ENCODE measurements around the gene DMD.
A peak's percentile ranks its signal among the peaks of the same experiment; 100 is the strongest.
"Not testable (repeated sequence)": the region's sequence is repeated elsewhere in the genome, so short reads cannot be mapped to it uniquely, and the experiment has no call there.

DMD gene

GRCh38 chrX:32280489-32280888 lies 930.9 kb downstream of the DMD start:
- DNase-seq (ENCODE audit: low spot score) = no peak

DNA sequence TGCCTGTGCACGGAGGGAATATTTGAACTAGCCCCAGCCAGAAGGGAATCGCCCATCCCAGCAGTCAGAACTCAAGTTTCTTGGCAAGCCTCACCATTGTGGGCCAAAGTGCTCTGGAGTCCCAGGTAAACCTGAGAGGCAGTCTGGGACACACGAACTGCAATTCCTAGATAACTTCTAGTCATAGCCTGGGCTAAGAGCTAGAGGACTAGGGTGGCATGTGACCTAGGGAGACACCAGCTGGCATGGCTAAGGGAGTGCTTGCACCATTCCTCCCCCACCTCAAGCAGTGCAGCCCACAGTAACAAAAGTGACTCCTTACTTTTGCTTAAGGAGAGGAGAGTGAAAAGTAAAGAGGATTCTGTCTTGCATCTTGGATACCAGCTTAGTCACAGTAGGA lies 935.2 kb downstream of the DMD start:
- no peak for DNase-seq (ENCODE audit: low spot score)

DNA sequence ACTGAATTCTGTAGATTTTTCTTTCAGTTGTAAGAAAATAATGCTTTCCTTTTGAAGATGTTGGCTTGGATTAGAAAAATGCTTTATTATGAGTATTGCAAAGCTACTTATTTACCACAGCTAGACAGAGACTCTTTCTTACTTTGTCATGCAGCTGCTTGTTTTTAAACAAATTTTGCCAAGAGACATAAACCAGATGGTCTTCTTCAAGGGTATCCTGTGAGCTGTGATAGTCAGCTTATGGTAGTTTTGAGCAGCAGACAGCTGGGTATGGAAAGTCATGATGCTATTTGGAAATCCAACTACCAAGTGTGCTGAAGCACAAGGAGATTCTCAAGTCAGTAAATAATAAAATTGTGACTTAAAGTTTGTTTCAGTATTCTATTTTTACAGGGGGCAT lies 941.5 kb downstream of the DMD start:
- peak; percentile 24 for DNase-seq (ENCODE audit: low spot score)

DNA sequence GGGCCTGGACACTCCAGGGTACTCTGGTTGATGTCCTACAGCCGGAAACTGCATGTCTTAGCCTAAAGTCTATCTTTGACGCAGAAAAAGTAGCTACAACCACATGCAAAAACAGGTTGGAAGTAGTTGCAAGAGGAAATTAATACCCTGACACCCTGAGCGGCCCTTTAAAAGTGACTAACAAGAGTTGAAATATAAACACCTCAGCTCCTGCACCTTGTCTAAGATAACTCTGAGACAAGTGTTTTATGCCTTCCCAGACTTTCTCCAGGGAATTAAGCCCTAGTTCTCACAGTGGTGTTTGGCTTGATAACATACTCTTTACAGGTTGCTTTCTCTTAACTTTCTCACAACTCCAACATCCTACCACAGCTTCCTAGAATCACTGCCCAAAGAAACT lies 943.1 kb downstream of the DMD start:
- no peak for DNase-seq (ENCODE audit: low spot score)

GRCh38 chrX:32267796-32268195 lies 943.6 kb downstream of the DMD start:
- no peak for DNase-seq (ENCODE audit: low spot score)

DNA sequence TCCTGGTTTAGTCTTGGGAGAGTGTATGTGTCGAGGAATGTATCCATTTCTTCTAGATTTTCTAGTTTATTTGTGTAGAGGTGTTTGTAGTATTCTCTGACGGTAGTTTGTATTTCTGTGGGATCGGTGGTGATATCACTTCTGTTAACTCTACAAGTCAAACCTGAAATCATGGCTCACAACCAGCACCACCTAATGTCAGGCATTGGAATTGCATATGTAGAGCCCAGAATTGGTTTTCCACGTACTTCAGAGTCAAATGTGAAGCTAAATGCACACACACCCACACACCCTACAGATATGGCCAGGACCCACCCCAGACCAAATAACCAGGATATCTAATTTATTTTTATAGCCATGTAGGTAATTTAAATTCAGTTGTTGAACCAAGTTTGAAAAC lies 964.7 kb downstream of the DMD start:
- DNase-seq (ENCODE audit: low spot score) = not testable (repeated sequence)

- no peak for DNase-seq (ENCODE audit: low spot score)
These were observed 1015.7 kb downstream of the DMD start for GRCh38 chrX:32195611-32196010.

GRCh38 chrX:32191316-32191715 lies 1020.0 kb downstream of the DMD start:
- no peak for DNase-seq (ENCODE audit: low spot score)

DNA sequence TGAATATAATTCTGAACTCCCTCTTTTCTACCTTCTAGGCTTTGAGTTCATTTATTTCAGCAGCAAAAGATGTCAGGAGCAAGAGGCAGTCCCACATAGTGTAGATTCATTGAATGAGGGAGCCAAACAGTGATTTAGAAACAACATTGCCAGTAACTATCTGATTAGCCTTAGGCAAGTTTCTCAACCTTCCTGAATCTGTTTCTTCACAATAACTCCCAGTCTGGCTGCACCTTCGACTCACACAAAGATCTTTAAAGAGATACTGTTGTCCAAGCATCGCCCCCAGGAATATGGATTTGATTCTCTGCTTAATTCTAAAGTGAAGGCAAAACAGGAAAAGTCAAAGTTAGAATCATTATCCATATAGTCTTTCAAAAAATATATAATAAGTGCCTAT lies 1026.2 kb downstream of the DMD start:
- DNase-seq (ENCODE audit: low spot score) = no peak

- no peak for DNase-seq (ENCODE audit: low spot score)
These were observed 1028.3 kb downstream of the DMD start for GRCh38 chrX:32183066-32183465.

DNA sequence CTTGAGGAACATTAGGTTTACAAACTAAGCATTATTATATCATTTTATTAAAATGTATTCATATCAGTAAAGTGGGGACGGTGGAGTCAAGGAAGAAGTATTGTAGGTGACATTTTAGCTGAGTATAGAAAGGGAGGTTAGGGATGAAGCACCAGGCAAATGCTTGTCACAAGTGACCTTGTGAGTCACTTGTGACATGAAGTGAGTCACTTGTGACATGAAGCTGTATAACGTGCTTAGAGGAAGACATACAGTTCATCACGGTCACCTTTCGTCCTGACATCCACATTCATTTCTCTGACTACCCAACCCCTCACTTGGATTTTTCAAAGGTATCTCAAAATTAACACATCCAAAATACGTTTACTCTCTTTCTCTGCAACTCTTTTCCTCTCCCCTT lies 1034.8 kb downstream of the DMD start:
- DNase-seq (ENCODE audit: low spot score) = no peak

DNA sequence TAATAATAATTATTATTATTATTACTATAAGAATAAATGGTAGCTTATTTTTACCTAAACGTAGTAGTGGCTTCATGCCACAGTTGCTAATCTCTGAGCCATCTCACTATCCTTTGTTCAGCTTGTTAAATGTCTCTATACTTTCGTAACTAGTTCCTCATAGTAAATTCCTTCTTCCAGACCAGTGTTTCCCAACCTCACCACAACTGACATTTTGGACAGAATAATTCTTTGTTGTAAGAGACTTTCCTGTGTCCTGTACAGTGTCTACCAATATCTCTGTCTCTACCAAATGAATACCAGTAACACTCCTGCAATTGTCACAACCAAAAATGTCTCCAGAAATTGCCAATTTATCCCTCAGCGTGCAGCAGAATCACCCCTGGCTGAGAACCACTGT lies 1040.9 kb downstream of the DMD start:
- DNase-seq (ENCODE audit: low spot score) = no peak

GRCh38 chrX:32155044-32155638 lies 1056.2 kb downstream of the DMD start:
- DNase-seq (ENCODE audit: low spot score) = no peak

GRCh38 chrX:32153585-32153984 lies 1057.8 kb downstream of the DMD start:
- no peak for DNase-seq (ENCODE audit: low spot score)

DNA sequence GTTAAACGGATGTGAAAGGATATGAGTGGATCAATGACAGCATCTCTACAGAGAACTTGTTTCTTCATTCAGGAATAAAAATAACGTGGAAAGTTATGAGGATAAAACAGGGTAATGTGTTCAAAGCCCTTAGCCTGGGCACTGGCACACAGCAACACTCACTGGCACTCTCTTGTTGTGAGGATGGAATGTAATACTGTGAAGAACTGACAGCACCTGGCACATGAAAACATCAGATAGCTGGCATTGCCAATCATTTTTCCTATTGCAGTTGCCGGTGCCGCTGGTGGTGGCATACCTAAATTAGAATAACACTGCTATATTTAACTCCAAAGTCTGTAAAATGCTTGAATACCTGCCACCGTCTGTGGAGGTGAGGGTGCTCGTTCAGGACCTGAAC lies 1061.2 kb downstream of the DMD start:
- DNase-seq (ENCODE audit: low spot score) = no peak

- no peak for DNase-seq (ENCODE audit: low spot score)
These were observed 1069.5 kb downstream of the DMD start for GRCh38 chrX:32141841-32142240.

- no peak for DNase-seq (ENCODE audit: low spot score)
These were observed 1071.9 kb downstream of the DMD start for GRCh38 chrX:32139476-32139875.

- DNase-seq (ENCODE audit: low spot score) = no peak
These were observed 1073.8 kb downstream of the DMD start for GRCh38 chrX:32137525-32137924.

DNA sequence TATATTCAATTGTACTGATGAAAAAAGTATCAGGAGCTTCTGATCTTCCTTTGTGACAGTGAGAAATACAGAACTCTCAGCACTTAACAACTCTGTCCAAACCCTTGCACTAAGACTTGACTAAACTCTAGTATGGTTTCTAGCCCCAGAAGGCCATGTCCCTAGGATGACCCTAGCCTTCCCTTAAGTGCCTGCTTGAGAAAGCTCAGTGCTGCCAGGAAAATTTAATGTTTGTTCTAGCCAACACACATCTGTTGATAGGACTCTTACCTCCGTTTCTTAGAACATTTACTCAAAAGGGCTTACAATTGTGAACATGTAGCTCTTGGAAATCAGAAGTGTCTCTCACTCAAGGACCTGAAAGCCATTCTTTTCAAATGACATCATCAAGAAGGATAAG lies 1084.4 kb downstream of the DMD start:
- DNase-seq (ENCODE audit: low spot score) = no peak

- no peak for DNase-seq (ENCODE audit: low spot score)
These were observed 1092.5 kb downstream of the DMD start for GRCh38 chrX:32118832-32119231.

DNA sequence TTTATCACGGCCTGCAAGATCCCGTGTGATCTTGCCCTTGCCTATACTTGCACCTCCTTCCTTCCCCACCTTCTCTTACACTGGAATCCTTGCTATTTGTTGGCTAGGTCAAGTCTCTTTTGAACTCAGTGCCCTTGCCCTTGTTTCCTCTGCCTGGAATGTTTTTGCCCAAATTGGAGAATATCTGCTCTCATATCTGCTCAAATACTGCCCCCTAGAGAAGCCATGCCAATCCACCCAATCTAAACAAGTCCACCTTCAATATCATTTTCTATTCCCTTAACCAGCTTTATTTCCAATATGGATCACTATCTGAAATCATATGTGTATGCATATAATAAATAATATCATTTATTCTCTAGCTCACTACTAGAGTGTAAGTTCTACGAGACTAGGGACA lies 1095.3 kb downstream of the DMD start:
- no peak for DNase-seq (ENCODE audit: low spot score)

DNA sequence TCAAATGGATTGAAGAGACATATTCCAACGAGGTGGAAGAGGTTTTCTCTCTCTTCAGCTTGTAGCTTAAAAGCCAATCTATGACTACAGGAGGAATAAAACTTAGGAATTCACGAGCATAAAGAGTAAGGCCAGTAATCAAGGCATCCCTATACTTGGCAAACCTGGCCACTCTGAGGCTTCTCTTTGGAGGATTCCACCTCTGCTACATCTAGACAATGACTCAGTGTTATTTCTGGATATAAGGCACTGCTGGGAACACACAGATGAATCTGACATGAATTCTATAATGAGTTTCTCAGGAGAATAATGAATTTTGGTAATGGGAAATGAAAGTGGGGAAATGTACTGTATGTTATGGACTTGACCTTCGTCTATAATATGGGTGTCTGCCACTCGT lies 1123.7 kb downstream of the DMD start:
- DNase-seq (ENCODE audit: low spot score) = no peak

GRCh38 chrX:32084757-32085156 lies 1126.6 kb downstream of the DMD start:
- DNase-seq (ENCODE audit: low spot score) = no peak

DNA sequence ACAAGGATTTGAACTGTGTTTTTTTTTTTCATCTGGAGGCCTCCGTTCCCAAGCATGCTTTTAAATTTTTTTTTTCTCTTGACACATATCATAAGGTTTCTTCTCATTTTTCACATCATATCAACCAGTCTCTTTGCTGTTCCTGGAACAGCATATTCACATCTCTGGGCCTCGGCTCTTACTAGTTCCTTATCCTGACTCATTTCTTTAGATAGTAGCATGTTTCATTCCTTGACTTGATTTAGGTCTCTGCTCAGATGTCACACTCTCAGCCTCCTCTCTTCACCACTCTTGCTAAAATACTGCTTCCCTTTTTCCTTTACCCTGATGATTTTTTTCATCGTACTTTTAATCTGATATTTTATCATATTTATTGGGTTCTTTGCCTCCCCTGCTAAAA lies 1163.1 kb downstream of the DMD start:
- DNase-seq (ENCODE audit: low spot score) = no peak

Measured in SK-N-DZ (cell line).